Colonic mucosa (tissue), 4 donors: ENCODE data around the gene NFE2L1. TPM values are rescaled to one million over a fixed set of nuclear protein-coding genes. Genes with fewer than 3 reads are reported as not detected.

Source experiments
- DNase-seq: peaks from one replicate; pipeline ENCODE4 v3.0.0-alpha.2; 2020
- H3K27ac ChIP-seq: fragments of 200-600 bp; one replicate; pipeline ENCODE4 v1.8.0; 2021
- H3K27me3 ChIP-seq: fragments of 200-600 bp; one replicate; pipeline ENCODE4 v1.8.0; 2021
- H3K36me3 ChIP-seq: fragments of 200-600 bp; one replicate; pipeline ENCODE4 v1.8.0; 2021
- H3K4me1 ChIP-seq: fragments of 200-600 bp; one replicate; pipeline ENCODE4 v1.8.0; 2021; ENCODE audit warnings: mild to moderate bottlenecking
- H3K4me3 ChIP-seq: fragments of 200-600 bp; one replicate; pipeline ENCODE4 v1.8.0; 2021
- H3K9ac ChIP-seq, 2 donors: one replicate each; pipeline ENCODE4 v1.7.0; 2013; ENCODE audit warnings: control low read depth in 2 of 2, low read depth in 2 of 2, low read length in 2 of 2
- H3K9me3 ChIP-seq: fragments of 200-600 bp; one replicate; pipeline ENCODE4 v1.8.0; 2021
- intact Hi-C: fragments of 100-400 bp; cut with DNase I; formaldehyde crosslinking; loops from one replicate; pipeline ENCODE4 v1.14.1; 2022
- total RNA-seq, 2 donors: library from RNA; stranded (reverse); fragmentation: NEBNext Ultra II Directional in 1 of 2; extraction: Animal tissue kit (Norgen Biotek cat#: 25700) in 1 of 2; gene quantifications; one replicate each; pipeline ENCODE4 v1.2.1, GENCODE V29; 2021
- TF ChIP-seq, protein P1 (sequence below): fragments of 200-600 bp; IDR thresholded peaks from one replicate; pipeline ENCODE4 v1.8.0; 2022; ENCODE audit warnings: antibody characterized with exemption, mild to moderate bottlenecking
- donor health status: healthy.
- donor health status: DM: no; HTN: no; CAD: no.
- donor health status: DM: no; HTN: no; CAD: no.

Gene NFE2L1
- total RNA-seq, 2 donors from 2014 or later, result 158 to 264 TPM

- peaks cover 3% of the 10 kb centered on the region for H3K36me3 ChIP-seq
- TF ChIP-seq, protein P1, sequence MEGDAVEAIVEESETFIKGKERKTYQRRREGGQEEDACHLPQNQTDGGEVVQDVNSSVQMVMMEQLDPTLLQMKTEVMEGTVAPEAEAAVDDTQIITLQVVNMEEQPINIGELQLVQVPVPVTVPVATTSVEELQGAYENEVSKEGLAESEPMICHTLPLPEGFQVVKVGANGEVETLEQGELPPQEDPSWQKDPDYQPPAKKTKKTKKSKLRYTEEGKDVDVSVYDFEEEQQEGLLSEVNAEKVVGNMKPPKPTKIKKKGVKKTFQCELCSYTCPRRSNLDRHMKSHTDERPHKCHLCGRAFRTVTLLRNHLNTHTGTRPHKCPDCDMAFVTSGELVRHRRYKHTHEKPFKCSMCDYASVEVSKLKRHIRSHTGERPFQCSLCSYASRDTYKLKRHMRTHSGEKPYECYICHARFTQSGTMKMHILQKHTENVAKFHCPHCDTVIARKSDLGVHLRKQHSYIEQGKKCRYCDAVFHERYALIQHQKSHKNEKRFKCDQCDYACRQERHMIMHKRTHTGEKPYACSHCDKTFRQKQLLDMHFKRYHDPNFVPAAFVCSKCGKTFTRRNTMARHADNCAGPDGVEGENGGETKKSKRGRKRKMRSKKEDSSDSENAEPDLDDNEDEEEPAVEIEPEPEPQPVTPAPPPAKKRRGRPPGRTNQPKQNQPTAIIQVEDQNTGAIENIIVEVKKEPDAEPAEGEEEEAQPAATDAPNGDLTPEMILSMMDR, result no peak
- H3K4me1 ChIP-seq, result peaks cover 8% of the 10 kb centered on the region
- H3K27ac ChIP-seq, result no peak overlapping the region
- H3K27me3 ChIP-seq, result no peaks in the 10 kb centered on the region
- H3K9me3 ChIP-seq, result no peaks in the 10 kb centered on the region
- intact Hi-C loops, result no loop called here
- no peak for DNase-seq
- no peak overlapping the region for H3K4me3 ChIP-seq
- H3K9ac ChIP-seq, result no peak overlapping the region
Measured at GRCh38 chr17:48059125-48059668, 11.0 kb downstream of the NFE2L1 start.

GRCh38 chr17:48060249-48060648 lies 12.1 kb downstream of the NFE2L1 start:
- H3K4me1 ChIP-seq, result peaks cover 2% of the 10 kb centered on the region
- H3K36me3 ChIP-seq, result peaks cover 3% of the 10 kb centered on the region
- no peaks in the 10 kb centered on the region for H3K9me3 ChIP-seq
- TF ChIP-seq, protein P1, result no peak
- DNase-seq, result no peak
- no peak overlapping the region for H3K4me3 ChIP-seq
- intact Hi-C loops, result no loop called here
- no peak overlapping the region for H3K9ac ChIP-seq
- no peaks in the 10 kb centered on the region for H3K27me3 ChIP-seq
- no peak overlapping the region for H3K27ac ChIP-seq

GRCh38 chr17:48062273-48062672 lies 14.1 kb downstream of the NFE2L1 start:
- intact Hi-C loops, result no loop called here
- Histone ChIP-seq H3K4me1 (no peaks in the 10 kb centered on the region), H3K27me3 (no peaks in the 10 kb centered on the region), H3K4me3 (no peak overlapping the region), H3K36me3 (peaks cover 3% of the 10 kb centered on the region), H3K9ac (no peak overlapping the region), H3K9me3 (no peaks in the 10 kb centered on the region), H3K27ac (no peak overlapping the region)
- TF ChIP-seq, protein P1, result no peak
- no peak for DNase-seq

- no peak for DNase-seq
- no peak overlapping the region for H3K9ac ChIP-seq
- H3K4me1 ChIP-seq, result no peaks in the 10 kb centered on the region
- no peaks in the 10 kb centered on the region for H3K9me3 ChIP-seq
- TF ChIP-seq, protein P1, result no peak
- H3K27me3 ChIP-seq, result no peaks in the 10 kb centered on the region
- H3K36me3 ChIP-seq, result no peaks in the 10 kb centered on the region
- intact Hi-C loops, result no loop called here
- no peak overlapping the region for H3K27ac ChIP-seq
- H3K4me3 ChIP-seq, result no peak overlapping the region
Measured at GRCh38 chr17:48064638-48065037, 16.5 kb downstream of the NFE2L1 start.

DNA sequence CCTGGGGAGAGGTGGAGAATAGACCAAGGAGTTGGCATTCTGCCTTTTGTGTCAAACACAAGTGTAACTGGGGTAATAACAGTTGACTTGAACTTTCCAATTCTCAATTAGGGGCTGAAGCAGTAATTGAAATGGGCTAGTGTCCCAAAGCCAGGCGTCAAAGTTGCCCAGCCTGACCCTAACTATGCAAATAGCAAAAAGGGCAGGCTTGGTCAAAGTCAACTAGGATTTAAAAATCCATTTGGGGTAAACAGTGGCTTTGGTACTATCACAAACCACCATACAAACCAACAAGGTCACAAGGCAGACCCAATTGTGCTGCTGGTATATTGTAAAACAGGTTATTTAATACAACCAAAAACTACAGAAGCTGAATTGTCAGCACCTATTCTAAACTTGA lies 18.0 kb downstream of the NFE2L1 start:
- no peaks in the 10 kb centered on the region for H3K4me1 ChIP-seq
- DNase-seq, result no peak
- no peaks in the 10 kb centered on the region for H3K27me3 ChIP-seq
- H3K9ac ChIP-seq, result no peak overlapping the region
- no peak overlapping the region for H3K4me3 ChIP-seq
- H3K27ac ChIP-seq, result no peak overlapping the region
- intact Hi-C loops, result no loop called here
- no peaks in the 10 kb centered on the region for H3K36me3 ChIP-seq
- H3K9me3 ChIP-seq, result no peaks in the 10 kb centered on the region
- TF ChIP-seq, protein P1, result no peak
